GM12891 (cell line): ENCODE data around the gene IL10.
A peak's percentile ranks its signal among the peaks of the same experiment; 100 is the strongest.

Experiments
- DNase-seq: peaks from one replicate; pipeline ENCODE4 v3.0.0; 2011; ENCODE audit warnings: low spot score; ENCODE audit not compliant: insufficient read length
- FAIRE-seq: peaks from 2 replicates; lab custom pipeline; 2011; peaks lifted over from hg19 to GRCh38; lab: Jason Lieb, UNC
- PAX5 ChIP-seq: IDR thresholded peaks from 2 replicates; pipeline ENCODE4 v1.6.1; 2011; ENCODE audit warnings: low read length, moderate library complexity, mild to moderate bottlenecking; ENCODE audit not compliant: insufficient read depth, severe bottlenecking
- POLR2A ChIP-seq: IDR thresholded peaks from 2 replicates; pipeline ENCODE4 v1.6.1; 2011; ENCODE audit warnings: low read depth, low read length, control low read depth
- POLR2AphosphoS5 ChIP-seq: IDR thresholded peaks from 2 replicates; pipeline ENCODE4 v1.6.1; 2011; ENCODE audit warnings: low read depth, low read length, control low read depth
- POU2F2 ChIP-seq: IDR thresholded peaks from 2 replicates; pipeline ENCODE4 v1.6.1; 2011; ENCODE audit warnings: low read depth, mild to moderate bottlenecking, control low read depth, low read length, moderate library complexity
- SPI1 ChIP-seq: IDR thresholded peaks from 2 replicates; pipeline ENCODE4 v1.6.1; 2011; ENCODE audit warnings: low read depth, low read length, control low read depth
- TAF1 ChIP-seq: IDR thresholded peaks from 2 replicates; pipeline ENCODE4 v1.6.1; 2011; ENCODE audit warnings: low read depth, low read length, control low read depth

The IL10 gene

GRCh38 chr1:206752481-206752880 is 19.8 kb downstream of the IL10 start:
- DNase-seq = no peak
- TF ChIP-seq TAF1 = no peak
- TF ChIP-seq SPI1 = no peak
- TF ChIP-seq POLR2AphosphoS5 = no peak
- no peak for FAIRE-seq

- no peak for TF ChIP-seq SPI1
- no peak for TF ChIP-seq POLR2A
- TF ChIP-seq PAX5 = no peak
- no peak for TF ChIP-seq POU2F2
- no peak for TF ChIP-seq POLR2AphosphoS5
- TF ChIP-seq TAF1 = no peak
- DNase-seq = no peak
- no peak for FAIRE-seq
Measured at GRCh38 chr1:206751891-206752290, 20.4 kb downstream of the IL10 start.

- no peak for FAIRE-seq
- DNase-seq = no peak
- TF ChIP-seq PAX5 (no peak), POLR2A (no peak)
Measured at GRCh38 chr1:206748348-206749030, 23.8 kb downstream of the IL10 start.

GRCh38 chr1:206745301-206745700 is 27.0 kb downstream of the IL10 start:
- TF ChIP-seq POU2F2 = no peak
- TF ChIP-seq SPI1 = no peak
- TF ChIP-seq POLR2AphosphoS5 = no peak
- no peak for TF ChIP-seq PAX5
- TF ChIP-seq TAF1 = no peak
- no peak for TF ChIP-seq POLR2A
- FAIRE-seq (no peak), DNase-seq (no peak)

GRCh38 chr1:206744683-206745082 is 27.6 kb downstream of the IL10 start:
- FAIRE-seq (peak; percentile 47), DNase-seq (no peak)
- TF ChIP-seq SPI1 = no peak
- TF ChIP-seq TAF1 = no peak
- no peak for TF ChIP-seq POLR2AphosphoS5
- TF ChIP-seq PAX5 = no peak
- no peak for TF ChIP-seq POLR2A
- TF ChIP-seq POU2F2 = no peak

GRCh38 chr1:206742719-206743383 is 29.4 kb downstream of the IL10 start:
- FAIRE-seq (peak; percentile 62), DNase-seq (no peak)
- TF ChIP-seq POLR2A (no peak), POLR2AphosphoS5 (no peak), POU2F2 (no peak), TAF1 (no peak), SPI1 (no peak), PAX5 (no peak)

DNA sequence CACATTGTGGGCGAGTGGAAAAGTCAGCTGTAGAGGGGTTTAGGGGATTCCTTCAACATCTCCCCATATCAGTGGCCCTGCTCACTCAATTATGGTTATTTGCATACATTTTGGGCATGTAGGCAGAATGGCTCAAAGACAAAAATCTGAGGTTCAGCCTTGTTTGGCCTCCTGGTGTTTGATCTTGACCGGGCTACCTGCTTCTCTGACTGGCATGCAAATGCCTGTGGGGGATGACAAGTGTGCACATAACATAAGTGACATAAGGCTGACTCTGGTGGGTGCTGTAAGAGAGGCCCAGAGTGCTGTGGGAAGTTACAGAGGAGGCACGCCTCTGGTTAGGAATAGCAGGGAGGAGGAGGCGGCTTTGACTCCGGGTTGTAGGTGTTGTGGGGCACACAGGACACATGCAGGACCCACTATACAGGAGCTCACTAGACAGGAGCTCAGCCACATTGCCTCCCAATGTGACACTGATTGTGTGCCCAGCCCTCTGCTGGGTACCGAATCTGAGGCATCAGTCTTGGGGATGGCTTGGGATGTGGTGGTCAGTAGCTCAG is 31.1 kb downstream of the IL10 start:
- DNase-seq (no peak), FAIRE-seq (peak; percentile 88)
- TF ChIP-seq POLR2A = peak; percentile 33; the same call in 1 of the 2 replicates
- no peak for TF ChIP-seq SPI1
- TF ChIP-seq POU2F2 = peak; percentile 95

DNA sequence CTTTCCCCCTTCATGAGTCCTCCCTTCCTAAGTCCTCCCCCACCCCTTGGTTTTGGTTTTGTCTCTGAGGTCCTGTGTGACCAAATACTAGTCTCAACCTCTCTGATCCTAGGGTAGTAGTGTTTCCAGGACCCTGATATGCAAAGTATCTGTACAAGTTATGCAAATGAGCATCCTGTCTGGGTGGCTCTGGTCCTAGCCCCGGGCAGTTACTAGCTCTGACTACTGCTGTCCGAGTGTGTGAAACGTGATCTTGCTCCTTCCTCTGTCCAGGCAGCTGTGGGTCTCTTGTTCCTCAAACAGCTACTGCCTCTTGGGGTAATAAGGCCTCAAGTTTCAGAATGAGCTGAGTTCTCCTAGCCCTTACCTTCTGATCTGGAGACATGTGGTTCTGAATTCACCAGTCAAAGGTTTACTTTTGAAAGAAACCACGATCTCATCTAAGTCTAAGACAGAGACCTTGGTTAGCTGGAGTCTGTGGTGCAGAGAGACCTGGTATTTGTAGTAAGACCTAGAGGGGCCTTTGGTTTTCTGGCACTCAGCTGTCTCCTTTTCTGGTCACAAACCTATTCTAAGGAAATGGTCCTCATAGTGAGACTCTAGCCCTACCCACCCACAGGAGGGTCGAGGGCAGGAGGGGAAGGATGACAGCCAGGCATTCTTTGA is 32.8 kb downstream of the IL10 start:
- FAIRE-seq = peak; percentile 96
- TF ChIP-seq PAX5 (peak; percentile 48), POU2F2 (peak; percentile 99), TAF1 (0 out of 2 replicates have a peak, but pooled peaks have one; percentile 50), POLR2A (peak; percentile 46; the same call in 1 of the 2 replicates), POLR2AphosphoS5 (peak; percentile 80), SPI1 (peak; percentile 64)
- peak; percentile 61 for DNase-seq

- peak; percentile 45 for FAIRE-seq
- TF ChIP-seq POLR2AphosphoS5 = 0 out of 2 replicates have a peak, but pooled peaks have one; percentile 28
- no peak for TF ChIP-seq POLR2A
Measured at GRCh38 chr1:206738370-206739366, 33.6 kb downstream of the IL10 start.

More at GRCh38 chr1:206738370-206739366, 33.6 kb downstream of the IL10 start:
- no peak for DNase-seq
